Measurements from ENCODE around the gene FAM50A. TPM values are rescaled to one million over a fixed set of nuclear protein-coding genes. Genes with fewer than 3 reads are reported as not detected.

FAM50A gene
- total and polyA plus RNA-seq, 4 donors = 57.1 to 246 (median 100) TPM

- Histone ChIP-seq H3K9me3 (ENCODE audit: control insufficient read depth, low read length) (no peaks in the 10 kb centered on the region), H3K36me3 (ENCODE audit: control insufficient read depth in 1 of 2, insufficient read depth in 2 of 2, low read length in 1 of 2) (peaks cover 0 to under 1% of the 10 kb centered on the region in 2 donors), H3K27ac (ENCODE audit: low read depth in 1 of 2, low read length in 2 of 2) (no peak overlapping the region), H3K27me3 (ENCODE audit: control insufficient read depth in 1 of 2, insufficient read depth in 2 of 2, low read length in 1 of 2) (no peaks in the 10 kb centered on the region), H3K4me3 (ENCODE audit: low read length in 2 of 2) (no peak overlapping the region), H3K4me1 (ENCODE audit: control insufficient read depth in 1 of 2, insufficient read depth in 2 of 2, low read length in 2 of 2) (no peaks in the 10 kb centered on the region)
- intact Hi-C loops (cut with DNase I) = no loop called here
- DNase-seq (no peak), ATAC-seq (ENCODE audit: low FRiP score) (no peak)
- 77 to 78% methylated on average over 13 of the region's 13 CpGs for WGBS, 2 donors
Observed at GRCh38 chrX:154426916-154427770, 16.8 kb upstream of the FAM50A start.

GRCh38 chrX:154428176-154429171 lies 15.5 kb upstream of the FAM50A start, which contains the start of gene ATP6AP1:
Gene ATP6AP1 (plus strand): TSS chrX:154428677. CDS start chrX:154428693, 16 bp downstream.
- Histone ChIP-seq H3K9me3 (ENCODE audit: control insufficient read depth, low read length) (no peaks in the 10 kb centered on the region), H3K4me1 (ENCODE audit: control insufficient read depth in 1 of 2, insufficient read depth in 2 of 2, low read length in 2 of 2) (no peaks in the 10 kb centered on the region), H3K27me3 (ENCODE audit: control insufficient read depth in 1 of 2, insufficient read depth in 2 of 2, low read length in 1 of 2) (no peaks in the 10 kb centered on the region), H3K4me3 (ENCODE audit: low read length in 2 of 2) (peak within 1 kb of the TSS; percentile 1 to 42), H3K36me3 (ENCODE audit: control insufficient read depth in 1 of 2, insufficient read depth in 2 of 2, low read length in 1 of 2) (peaks cover 0 to 2% of the 10 kb centered on the region in 2 donors), H3K27ac (ENCODE audit: low read depth in 1 of 2, low read length in 2 of 2) (no peak within 1 kb of the TSS)
- DNase-seq (peak; percentile 96), ATAC-seq (ENCODE audit: low FRiP score) (peak; percentile 95)
- intact Hi-C loops (cut with DNase I) = no loop called here
- 8 to 41% methylated on average over 68 to 87 of the region's 87 CpGs for WGBS, 2 donors

DNA sequence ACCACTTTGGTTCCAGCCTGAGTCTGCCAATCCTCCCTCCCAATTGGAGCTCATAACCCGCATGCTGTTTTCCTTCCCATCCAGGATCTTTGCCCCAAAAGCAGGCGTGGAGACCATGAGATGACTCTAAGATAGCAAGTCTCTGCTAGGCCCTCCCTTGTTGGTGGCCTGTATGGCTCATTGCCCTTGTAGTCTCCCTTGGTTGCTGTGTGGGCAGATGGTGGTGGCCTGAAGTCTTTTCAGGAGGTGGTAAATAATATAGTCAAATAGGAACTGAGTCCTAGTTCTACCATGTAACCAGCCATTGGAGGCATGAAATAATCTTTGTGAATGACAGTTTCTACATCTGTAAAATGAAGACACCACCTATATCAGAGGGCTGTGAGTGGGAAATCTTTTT lies 14.2 kb upstream of the FAM50A start:
- intact Hi-C loops (cut with DNase I) = no loop called here
- no peak for DNase-seq
- H3K27me3 ChIP-seq (ENCODE audit: control insufficient read depth in 1 of 2, insufficient read depth in 2 of 2, low read length in 1 of 2) = no peaks in the 10 kb centered on the region
- H3K27ac ChIP-seq (ENCODE audit: low read depth in 1 of 2, low read length in 2 of 2) = no peak overlapping the region
- no peaks in the 10 kb centered on the region for H3K9me3 ChIP-seq (ENCODE audit: control insufficient read depth, low read length)
- H3K36me3 ChIP-seq (ENCODE audit: control insufficient read depth in 1 of 2, insufficient read depth in 2 of 2, low read length in 1 of 2) = peaks cover 0 to 2% of the 10 kb centered on the region in 2 donors
- ATAC-seq (ENCODE audit: low FRiP score) = no peak
- 66% methylated on average over 2 of the region's 2 CpGs for WGBS, 2 donors
- no peaks in the 10 kb centered on the region for H3K4me1 ChIP-seq (ENCODE audit: control insufficient read depth in 1 of 2, insufficient read depth in 2 of 2, low read length in 2 of 2)
- H3K4me3 ChIP-seq (ENCODE audit: low read length in 2 of 2) = no peak overlapping the region

DNA sequence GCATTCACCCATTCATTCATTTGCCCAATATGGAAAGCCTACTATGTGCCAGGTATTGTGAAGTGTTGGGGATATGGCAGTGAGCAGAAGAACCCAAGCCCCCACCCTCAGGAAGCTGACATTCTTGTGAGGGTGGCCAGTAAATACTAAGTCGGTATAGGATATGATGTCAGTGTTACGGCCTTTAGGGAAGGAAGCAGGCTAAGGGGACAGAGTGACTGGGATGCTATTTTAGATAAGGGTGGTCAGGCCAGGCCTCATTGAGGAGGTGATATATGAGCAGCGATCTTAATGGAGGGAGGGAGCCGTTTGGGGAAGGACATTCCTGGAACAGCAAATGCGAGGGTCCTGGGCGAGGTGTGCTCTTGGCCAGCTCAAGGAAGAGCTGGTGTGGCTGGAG lies 13.5 kb upstream of the FAM50A start:
- no peak overlapping the region for H3K4me3 ChIP-seq (ENCODE audit: low read length in 2 of 2)
- H3K4me1 ChIP-seq (ENCODE audit: control insufficient read depth in 1 of 2, insufficient read depth in 2 of 2, low read length in 2 of 2) = no peaks in the 10 kb centered on the region
- 69 to 77% methylated on average over 6 of the region's 6 CpGs for WGBS, 2 donors
- intact Hi-C loops (cut with DNase I) = no loop called here
- no peaks in the 10 kb centered on the region for H3K27me3 ChIP-seq (ENCODE audit: control insufficient read depth in 1 of 2, insufficient read depth in 2 of 2, low read length in 1 of 2)
- no peak overlapping the region for H3K27ac ChIP-seq (ENCODE audit: low read depth in 1 of 2, low read length in 2 of 2)
- no peaks in the 10 kb centered on the region for H3K9me3 ChIP-seq (ENCODE audit: control insufficient read depth, low read length)
- ATAC-seq (ENCODE audit: low FRiP score) (no peak), DNase-seq (no peak)
- H3K36me3 ChIP-seq (ENCODE audit: control insufficient read depth in 1 of 2, insufficient read depth in 2 of 2, low read length in 1 of 2) = peaks cover 0 to 2% of the 10 kb centered on the region in 2 donors

DNA sequence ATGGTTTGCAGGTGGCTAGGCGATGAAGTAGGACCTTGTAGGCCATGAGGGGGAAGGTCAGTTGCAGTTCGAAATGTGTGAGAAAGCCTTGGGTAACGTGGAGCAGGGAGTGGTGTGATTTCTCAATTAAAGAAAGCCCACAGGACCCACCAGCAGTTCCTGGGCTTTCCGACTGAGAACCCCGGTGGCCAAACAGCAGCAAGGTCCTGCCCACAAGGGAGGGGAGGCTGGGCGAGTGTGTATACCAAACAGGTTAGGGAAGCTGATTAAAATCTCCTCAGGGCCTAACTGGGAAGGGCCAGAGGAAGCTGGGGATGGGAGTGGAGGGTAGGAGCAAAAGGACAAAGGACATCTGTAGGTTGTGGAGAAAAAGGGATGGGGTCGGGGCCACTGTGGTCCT lies 13.0 kb upstream of the FAM50A start:
- H3K9me3 ChIP-seq (ENCODE audit: control insufficient read depth, low read length) = no peaks in the 10 kb centered on the region
- intact Hi-C loops (cut with DNase I) = no loop called here
- H3K27me3 ChIP-seq (ENCODE audit: control insufficient read depth in 1 of 2, insufficient read depth in 2 of 2, low read length in 1 of 2) = no peaks in the 10 kb centered on the region
- no peak for ATAC-seq (ENCODE audit: low FRiP score)
- WGBS, 2 donors = 70 to 72% methylated on average over 7 of the region's 7 CpGs
- no peaks in the 10 kb centered on the region for H3K4me1 ChIP-seq (ENCODE audit: control insufficient read depth in 1 of 2, insufficient read depth in 2 of 2, low read length in 2 of 2)
- H3K27ac ChIP-seq (ENCODE audit: low read depth in 1 of 2, low read length in 2 of 2) = no peak overlapping the region
- H3K36me3 ChIP-seq (ENCODE audit: control insufficient read depth in 1 of 2, insufficient read depth in 2 of 2, low read length in 1 of 2) = peaks cover 0 to 2% of the 10 kb centered on the region in 2 donors
- H3K4me3 ChIP-seq (ENCODE audit: low read length in 2 of 2) = no peak overlapping the region
- DNase-seq = no peak

DNA sequence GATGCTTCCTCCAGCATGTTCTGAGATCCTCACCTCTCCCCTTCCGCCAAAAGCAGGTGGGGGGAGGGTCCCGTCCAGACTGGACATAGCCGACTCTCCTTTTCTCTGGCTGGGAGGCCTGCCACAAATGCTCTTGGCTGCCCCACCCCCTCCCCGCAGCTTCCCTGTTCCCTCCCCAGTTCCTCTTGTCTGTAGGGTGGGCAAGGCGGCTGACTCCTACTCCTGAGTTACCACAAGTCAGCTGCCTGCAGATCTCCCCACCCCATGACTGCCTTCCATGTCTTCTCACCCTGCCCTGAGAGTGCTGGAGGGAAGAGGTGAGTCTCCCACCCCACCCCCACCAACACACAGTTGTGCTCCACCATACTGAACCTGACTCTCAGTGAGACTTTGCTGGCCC lies 12.6 kb upstream of the FAM50A start:
- Histone ChIP-seq H3K27ac (ENCODE audit: low read depth in 1 of 2, low read length in 2 of 2) (no peak overlapping the region), H3K36me3 (ENCODE audit: control insufficient read depth in 1 of 2, insufficient read depth in 2 of 2, low read length in 1 of 2) (peaks cover 0 to 2% of the 10 kb centered on the region in 2 donors), H3K4me3 (ENCODE audit: low read length in 2 of 2) (no peak overlapping the region), H3K27me3 (ENCODE audit: control insufficient read depth in 1 of 2, insufficient read depth in 2 of 2, low read length in 1 of 2) (no peaks in the 10 kb centered on the region), H3K4me1 (ENCODE audit: control insufficient read depth in 1 of 2, insufficient read depth in 2 of 2, low read length in 2 of 2) (no peaks in the 10 kb centered on the region), H3K9me3 (ENCODE audit: control insufficient read depth, low read length) (no peaks in the 10 kb centered on the region)
- ATAC-seq (ENCODE audit: low FRiP score) = no peak
- whole genome bisulfite sequencing, 2 donors = 69 to 70% methylated on average over 5 of the region's 5 CpGs
- intact Hi-C loops (cut with DNase I) = no loop called here
- peak in 1 of 2 donors; percentile 73 for DNase-seq

- H3K27ac ChIP-seq (ENCODE audit: low read depth in 1 of 2, low read length in 2 of 2) = no peak overlapping the region
- no peak overlapping the region for H3K4me3 ChIP-seq (ENCODE audit: low read length in 2 of 2)
- peaks cover 0 to 2% of the 10 kb centered on the region in 2 donors for H3K36me3 ChIP-seq (ENCODE audit: control insufficient read depth in 1 of 2, insufficient read depth in 2 of 2, low read length in 1 of 2)
- WGBS, 2 donors = 79 to 87% methylated on average over 7 to 8 of the region's 8 CpGs
- H3K9me3 ChIP-seq (ENCODE audit: control insufficient read depth, low read length) = no peaks in the 10 kb centered on the region
- no peaks in the 10 kb centered on the region for H3K27me3 ChIP-seq (ENCODE audit: control insufficient read depth in 1 of 2, insufficient read depth in 2 of 2, low read length in 1 of 2)
- DNase-seq (no peak), ATAC-seq (ENCODE audit: low FRiP score) (no peak)
- intact Hi-C loops (cut with DNase I) = no loop called here
- H3K4me1 ChIP-seq (ENCODE audit: control insufficient read depth in 1 of 2, insufficient read depth in 2 of 2, low read length in 2 of 2) = no peaks in the 10 kb centered on the region
Observed at GRCh38 chrX:154432210-154432609, 11.7 kb upstream of the FAM50A start.

DNA sequence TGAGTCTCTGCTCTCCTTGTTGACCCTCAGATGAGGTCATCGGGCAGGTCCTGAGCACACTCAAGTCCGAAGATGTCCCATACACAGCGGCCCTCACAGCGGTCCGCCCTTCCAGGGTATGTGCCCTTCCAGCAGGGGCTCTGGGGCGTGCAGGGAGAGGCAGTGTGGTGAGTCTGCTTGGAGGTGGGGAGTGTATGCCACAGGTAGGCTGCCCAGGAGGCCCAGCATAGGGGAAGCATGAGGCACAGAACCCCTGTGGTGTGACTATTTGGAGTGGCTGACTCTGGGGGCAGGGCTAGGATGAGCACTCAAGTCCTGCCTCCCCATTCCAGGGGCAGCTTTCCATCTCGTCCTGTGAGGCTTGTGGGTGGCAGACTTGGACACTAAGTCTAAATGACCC lies 10.3 kb upstream of the FAM50A start:
- DNase-seq = no peak
- intact Hi-C loops (cut with DNase I) = no loop called here
- H3K4me3 ChIP-seq (ENCODE audit: low read length in 2 of 2) = no peak overlapping the region
- H3K9me3 ChIP-seq (ENCODE audit: control insufficient read depth, low read length) = no peaks in the 10 kb centered on the region
- no peaks in the 10 kb centered on the region for H3K27me3 ChIP-seq (ENCODE audit: control insufficient read depth in 1 of 2, insufficient read depth in 2 of 2, low read length in 1 of 2)
- H3K4me1 ChIP-seq (ENCODE audit: control insufficient read depth in 1 of 2, insufficient read depth in 2 of 2, low read length in 2 of 2) = no peaks in the 10 kb centered on the region
- no peak overlapping the region for H3K27ac ChIP-seq (ENCODE audit: low read depth in 1 of 2, low read length in 2 of 2)
- no peak for ATAC-seq (ENCODE audit: low FRiP score)
- H3K36me3 ChIP-seq (ENCODE audit: control insufficient read depth in 1 of 2, insufficient read depth in 2 of 2, low read length in 1 of 2) = peaks cover 0 to 2% of the 10 kb centered on the region in 2 donors
- WGBS, 2 donors = 76 to 85% methylated on average over 7 of the region's 7 CpGs

Data from aorta (tissue), 5 donors.